Tibial nerve (tissue), 4 donors: ENCODE results near the gene GPR32. TPM values are rescaled to one million over a fixed set of nuclear protein-coding genes. Genes with fewer than 3 reads are reported as not detected.

Experiments used
- DNase-seq, 2 donors: peaks; one replicate each; pipeline ENCODE4 v3.0.0-alpha.2; 2019; ENCODE audit warnings: low spot score in 2 of 2
- H3K27ac ChIP-seq, 4 donors: fragments of 200-600 bp; sonication (generic) in 3 of 4; one replicate each; pipeline ENCODE4 v1.5.1; 2017 to 2019; ENCODE audit warnings: mild to moderate bottlenecking in 1 of 4
- H3K27me3 ChIP-seq, 2 donors: fragments of 200-600 bp; sonication (generic) in 1 of 2; one replicate each; pipeline versions ENCODE4 v1.5.1 to v1.6.0; 2017 to 2019
- H3K36me3 ChIP-seq, 3 donors: fragments of 200-600 bp; sonication (generic); one replicate each; pipeline ENCODE4 v1.5.1; 2018 to 2019
- H3K4me1 ChIP-seq, 4 donors: fragments of 200-600 bp; sonication (generic) in 3 of 4; one replicate each; pipeline ENCODE4 v1.5.1; 2017 to 2019
- H3K4me3 ChIP-seq, 4 donors: fragments of 200-600 bp; sonication (generic) in 3 of 4; one replicate each; pipeline ENCODE4 v1.5.1; 2017 to 2019; ENCODE audit warnings: mild to moderate bottlenecking in 1 of 4, moderate library complexity in 1 of 4
- H3K9me3 ChIP-seq, 4 donors: fragments of 200-600 bp; sonication (generic) in 3 of 4; one replicate each; pipeline ENCODE4 v1.5.1; 2017 to 2019
- EP300 ChIP-seq, 2 donors: sonication (generic); formaldehyde crosslinking; IDR thresholded peaks; one replicate each; pipeline ENCODE4 v1.6.1; 2017; ENCODE audit warnings: antibody characterized with exemption in 2 of 2, mild to moderate bottlenecking in 1 of 2
- POLR2A ChIP-seq, 2 donors: fragments of 450-650 bp; IDR thresholded peaks; one replicate each; pipeline ENCODE4 v1.6.1; 2017; ENCODE audit warnings: antibody characterized with exemption in 2 of 2, mild to moderate bottlenecking in 2 of 2, moderate library complexity in 2 of 2
- whole genome bisulfite sequencing, 2 donors: methylation state at CpG; one replicate each; pipeline ENCODE4 v1.1.5; 2018; 5-methylcytosine and 5-hydroxymethylcytosine counted together
- total RNA-seq, 4 donors: library from RNA; depleted of rRNA; stranded (reverse); fragments of >200 nt; gene quantifications; one replicate each; pipeline ENCODE4 v1.1.0, GENCODE V29; 2016
- TF ChIP-seq, protein P1 (sequence below), 5 experiments: fragments of 200-600 bp in 3 of 5; fragments of 450-650 bp in 2 of 5; sonication (generic) in 3 of 5; IDR thresholded peaks; one replicate each; pipeline ENCODE4 v1.5.1; 2016 to 2019; ENCODE audit warnings: antibody characterized with exemption in 5 of 5, mild to moderate bottlenecking in 3 of 5, moderate library complexity in 2 of 5

Gene GPR32
- total RNA-seq, 4 donors from 2014 or later, result not detected

DNA sequence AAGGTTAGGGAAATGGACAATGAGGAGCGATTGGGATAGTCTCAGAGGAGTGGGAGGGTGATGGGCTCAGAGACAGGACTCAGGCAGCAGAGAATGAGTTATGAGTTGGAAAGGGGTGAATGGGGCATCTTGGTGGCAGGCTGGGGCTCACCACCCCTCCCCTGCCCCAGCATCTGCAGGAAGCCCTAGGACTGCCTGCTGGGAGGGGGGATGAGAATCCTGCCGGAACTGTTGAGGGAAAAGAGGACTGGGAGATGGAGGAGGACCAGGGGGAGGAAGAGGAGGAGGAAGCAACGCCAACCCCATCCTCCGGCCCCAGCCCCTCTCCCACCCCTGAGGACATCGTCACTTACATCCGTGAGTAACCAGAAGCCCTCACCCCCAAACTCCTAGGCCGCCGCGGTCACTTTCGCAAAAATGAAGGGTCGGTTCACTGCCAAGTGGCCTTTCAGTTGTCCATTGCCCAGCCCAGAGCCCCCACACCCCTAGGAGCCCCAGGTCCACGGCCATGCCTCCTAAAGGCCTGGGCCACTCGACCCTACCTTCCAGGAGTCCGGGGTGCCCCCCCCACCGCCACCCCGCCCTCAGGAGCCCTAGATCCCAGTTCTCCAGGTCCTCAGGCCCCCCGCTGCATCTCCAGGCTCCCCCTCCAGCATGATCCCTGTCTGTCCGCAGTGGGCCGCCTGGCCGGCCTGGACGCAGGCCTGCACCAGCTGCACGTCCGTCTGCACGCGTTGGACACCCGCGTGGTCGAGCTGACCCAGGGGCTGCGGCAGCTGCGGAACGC, 46.3 kb upstream of the GPR32 start:
- Histone ChIP-seq H3K4me1 (peaks cover 0 to 52% (median 13%) of the 10 kb centered on the region in 4 donors), H3K9me3 (no peaks in the 10 kb centered on the region), H3K36me3 (no peaks in the 10 kb centered on the region), H3K27ac (peak overlapping the region in 3 of 4 donors; percentile 26 to 69 (median 64)), H3K27me3 (peaks cover 0 to 79% of the 10 kb centered on the region in 2 donors), H3K4me3 (peak overlapping the region; percentile 30 to 67 (median 42))
- TF ChIP-seq, protein P1, sequence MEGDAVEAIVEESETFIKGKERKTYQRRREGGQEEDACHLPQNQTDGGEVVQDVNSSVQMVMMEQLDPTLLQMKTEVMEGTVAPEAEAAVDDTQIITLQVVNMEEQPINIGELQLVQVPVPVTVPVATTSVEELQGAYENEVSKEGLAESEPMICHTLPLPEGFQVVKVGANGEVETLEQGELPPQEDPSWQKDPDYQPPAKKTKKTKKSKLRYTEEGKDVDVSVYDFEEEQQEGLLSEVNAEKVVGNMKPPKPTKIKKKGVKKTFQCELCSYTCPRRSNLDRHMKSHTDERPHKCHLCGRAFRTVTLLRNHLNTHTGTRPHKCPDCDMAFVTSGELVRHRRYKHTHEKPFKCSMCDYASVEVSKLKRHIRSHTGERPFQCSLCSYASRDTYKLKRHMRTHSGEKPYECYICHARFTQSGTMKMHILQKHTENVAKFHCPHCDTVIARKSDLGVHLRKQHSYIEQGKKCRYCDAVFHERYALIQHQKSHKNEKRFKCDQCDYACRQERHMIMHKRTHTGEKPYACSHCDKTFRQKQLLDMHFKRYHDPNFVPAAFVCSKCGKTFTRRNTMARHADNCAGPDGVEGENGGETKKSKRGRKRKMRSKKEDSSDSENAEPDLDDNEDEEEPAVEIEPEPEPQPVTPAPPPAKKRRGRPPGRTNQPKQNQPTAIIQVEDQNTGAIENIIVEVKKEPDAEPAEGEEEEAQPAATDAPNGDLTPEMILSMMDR (IDR thresholded peaks at IDR 0.05), result no peak
- no peak for TF ChIP-seq EP300 (IDR thresholded peaks at IDR 0.05)
- TF ChIP-seq POLR2A (IDR thresholded peaks at IDR 0.05), result no peak
- DNase-seq, result no peak
- WGBS, 2 donors, result 6 to 8% methylated on average over 25 to 29 of the region's 31 CpGs

DNA sequence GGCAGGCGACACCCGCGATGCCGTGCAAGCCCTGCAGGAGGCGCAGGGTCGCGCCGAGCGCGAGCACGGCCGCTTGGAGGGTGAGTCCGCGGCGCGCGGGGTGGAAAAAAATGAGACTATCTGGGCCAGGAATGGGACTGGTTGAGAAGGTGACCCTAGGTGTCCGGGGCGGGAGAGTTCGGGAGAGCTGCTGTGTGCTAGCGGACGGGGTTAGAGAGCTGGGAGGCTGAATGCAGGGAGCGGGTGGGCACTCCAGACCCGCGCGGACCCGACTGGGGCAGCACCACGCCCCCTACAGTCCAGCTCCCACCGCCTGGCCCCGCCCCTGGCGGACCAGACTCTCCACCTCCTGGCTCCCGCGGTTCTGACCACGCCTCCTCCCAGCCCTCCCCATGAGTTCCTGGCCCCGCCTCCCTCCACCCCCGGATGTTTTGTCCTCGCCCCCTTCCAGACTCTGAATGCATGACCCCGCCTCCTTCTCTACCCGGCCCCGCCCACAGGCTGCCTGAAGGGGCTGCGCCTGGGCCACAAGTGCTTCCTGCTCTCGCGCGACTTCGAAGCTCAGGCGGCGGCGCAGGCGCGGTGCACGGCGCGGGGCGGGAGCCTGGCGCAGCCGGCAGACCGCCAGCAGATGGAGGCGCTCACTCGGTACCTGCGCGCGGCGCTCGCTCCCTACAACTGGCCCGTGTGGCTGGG, 45.6 kb upstream of the GPR32 start:
- WGBS, 2 donors, result 2% methylated on average over 54 to 64 of the region's 65 CpGs
- DNase-seq, result peak; percentile 98 to 99
- Histone ChIP-seq H3K4me3 (peak overlapping the region; percentile 46 to 67 (median 48)), H3K27ac (peak overlapping the region in 3 of 4 donors; percentile 38 to 74 (median 71)), H3K9me3 (no peaks in the 10 kb centered on the region), H3K27me3 (peaks cover 0 to 75% of the 10 kb centered on the region in 2 donors), H3K4me1 (peaks cover 0 to 45% (median 10%) of the 10 kb centered on the region in 4 donors), H3K36me3 (no peaks in the 10 kb centered on the region)
- TF ChIP-seq, protein P1 (IDR thresholded peaks at IDR 0.05), result peak; percentile 36 to 83 (median 57)
- TF ChIP-seq POLR2A (IDR thresholded peaks at IDR 0.05) (peak in 1 of 2 donors; percentile 60), EP300 (IDR thresholded peaks at IDR 0.05) (peak in 1 of 2 donors; percentile 64)

DNA sequence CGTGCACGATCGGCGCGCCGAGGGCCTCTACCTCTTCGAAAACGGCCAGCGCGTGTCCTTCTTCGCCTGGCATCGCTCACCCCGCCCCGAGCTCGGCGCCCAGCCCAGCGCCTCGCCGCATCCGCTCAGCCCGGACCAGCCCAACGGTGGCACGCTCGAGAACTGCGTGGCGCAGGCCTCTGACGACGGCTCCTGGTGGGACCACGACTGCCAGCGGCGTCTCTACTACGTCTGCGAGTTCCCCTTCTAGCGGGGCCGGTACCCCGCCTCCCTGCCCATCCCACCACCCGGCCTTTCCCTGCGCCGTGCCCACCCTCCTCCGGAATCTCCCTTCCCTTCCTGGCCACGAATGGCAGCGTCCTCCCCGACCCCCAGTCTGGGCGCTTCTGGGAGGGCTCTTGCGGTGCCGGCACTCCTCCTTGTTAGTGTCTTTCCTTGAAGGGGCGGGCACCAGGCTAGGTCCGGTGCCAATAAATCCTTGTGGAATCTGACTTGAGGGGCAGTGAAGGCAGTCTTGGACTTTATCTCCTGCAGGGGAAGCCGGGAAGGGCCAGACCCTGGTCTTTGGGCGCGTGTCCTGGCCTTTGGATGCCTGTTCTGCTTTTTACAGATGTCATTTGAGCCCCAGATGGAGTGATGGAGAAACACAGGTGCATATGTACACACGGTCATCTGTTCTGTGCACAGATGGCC, 44.9 kb upstream of the GPR32 start:
- Histone ChIP-seq H3K36me3 (no peaks in the 10 kb centered on the region), H3K27ac (peak overlapping the region in 3 of 4 donors; percentile 38 to 74 (median 71)), H3K4me1 (peaks cover 0 to 44% (median 10%) of the 10 kb centered on the region in 4 donors), H3K9me3 (no peaks in the 10 kb centered on the region), H3K27me3 (peaks cover 0 to 68% of the 10 kb centered on the region in 2 donors), H3K4me3 (peak overlapping the region; percentile 46 to 67 (median 48))
- WGBS, 2 donors, result 4 to 5% methylated on average over 29 to 48 of the region's 52 CpGs
- TF ChIP-seq POLR2A (IDR thresholded peaks at IDR 0.05) (no peak), EP300 (IDR thresholded peaks at IDR 0.05) (no peak)
- TF ChIP-seq, protein P1 (IDR thresholded peaks at IDR 0.05), result no peak
- DNase-seq, result no peak

DNA sequence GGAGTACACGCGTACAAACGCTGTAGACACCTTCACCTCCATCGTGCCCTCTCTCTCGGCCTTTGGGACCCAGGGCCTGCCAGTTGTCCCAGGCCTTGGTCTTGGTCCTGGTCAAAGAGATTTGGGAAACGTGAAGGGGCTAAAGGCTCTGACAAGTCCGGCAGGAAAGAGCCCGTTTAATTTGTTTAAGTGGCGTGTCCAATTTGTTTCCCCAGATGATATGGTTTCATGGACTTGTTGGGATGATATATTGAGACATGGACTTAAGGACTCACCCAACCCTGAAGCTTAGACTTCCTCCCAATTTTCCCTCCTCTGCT, 44.4 kb upstream of the GPR32 start:
- Histone ChIP-seq H3K27ac (no peak overlapping the region), H3K36me3 (no peaks in the 10 kb centered on the region), H3K27me3 (peaks cover 0 to 64% of the 10 kb centered on the region in 2 donors), H3K4me1 (peaks cover 0 to 44% (median 10%) of the 10 kb centered on the region in 4 donors), H3K9me3 (no peaks in the 10 kb centered on the region), H3K4me3 (peak overlapping the region in 3 of 4 donors; percentile 47 to 67 (median 49))
- 62 to 70% methylated on average over 9 of the region's 9 CpGs for WGBS, 2 donors
- no peak for DNase-seq
- no peak for TF ChIP-seq EP300 (IDR thresholded peaks at IDR 0.05)

DNA sequence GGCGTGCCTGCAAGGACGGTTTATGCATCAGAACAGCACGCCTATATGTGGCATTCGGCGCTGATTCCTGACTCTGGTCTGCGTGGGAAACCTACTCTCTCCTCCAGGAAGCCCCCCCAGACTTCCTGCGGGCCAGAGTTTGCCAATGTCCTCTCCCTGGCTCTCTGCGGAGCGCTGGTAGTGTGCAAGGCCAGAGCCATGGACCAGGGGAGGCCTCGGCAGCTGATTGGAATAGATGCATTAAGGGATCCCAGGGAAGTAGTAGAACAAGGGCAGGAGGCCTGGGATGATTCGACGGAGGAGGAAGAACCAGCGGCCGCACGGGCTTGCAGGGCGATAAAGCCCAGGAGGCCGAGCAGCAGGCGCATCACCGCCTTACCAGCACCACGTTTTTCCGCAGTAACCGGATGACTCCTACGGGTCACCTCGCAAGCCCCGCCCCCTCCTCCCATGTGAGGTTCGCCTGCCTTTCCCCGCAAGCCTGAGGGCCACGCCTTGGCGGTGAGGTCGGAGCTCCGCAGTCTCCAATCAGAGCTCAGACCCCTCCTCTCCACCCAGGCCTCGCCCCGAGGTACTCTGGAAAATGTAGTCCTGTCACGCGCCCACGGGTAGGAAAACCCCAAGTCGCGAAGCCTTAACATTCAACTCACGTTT, 42.1 kb upstream of the GPR32 start:
- Histone ChIP-seq H3K27me3 (peaks cover 0 to 44% of the 10 kb centered on the region in 2 donors), H3K4me1 (peaks cover 0 to 36% (median 10%) of the 10 kb centered on the region in 4 donors), H3K27ac (no peak overlapping the region), H3K4me3 (no peak overlapping the region), H3K9me3 (no peaks in the 10 kb centered on the region), H3K36me3 (no peaks in the 10 kb centered on the region)
- 14% methylated on average over 36 to 39 of the region's 39 CpGs for WGBS, 2 donors
- TF ChIP-seq, protein P1 (IDR thresholded peaks at IDR 0.05), result no peak
- TF ChIP-seq EP300 (IDR thresholded peaks at IDR 0.05) (no peak), POLR2A (IDR thresholded peaks at IDR 0.05) (no peak)
- DNase-seq, result peak; percentile 46 to 62
